ENCODE measurements around the gene SEC14L3.
A peak's percentile ranks its signal among the peaks of the same experiment; 100 is the strongest.
"Not testable (repeated sequence)": the region's sequence is repeated elsewhere in the genome, so short reads cannot be mapped to it uniquely, and the experiment has no call there.

Gene SEC14L3

DNA sequence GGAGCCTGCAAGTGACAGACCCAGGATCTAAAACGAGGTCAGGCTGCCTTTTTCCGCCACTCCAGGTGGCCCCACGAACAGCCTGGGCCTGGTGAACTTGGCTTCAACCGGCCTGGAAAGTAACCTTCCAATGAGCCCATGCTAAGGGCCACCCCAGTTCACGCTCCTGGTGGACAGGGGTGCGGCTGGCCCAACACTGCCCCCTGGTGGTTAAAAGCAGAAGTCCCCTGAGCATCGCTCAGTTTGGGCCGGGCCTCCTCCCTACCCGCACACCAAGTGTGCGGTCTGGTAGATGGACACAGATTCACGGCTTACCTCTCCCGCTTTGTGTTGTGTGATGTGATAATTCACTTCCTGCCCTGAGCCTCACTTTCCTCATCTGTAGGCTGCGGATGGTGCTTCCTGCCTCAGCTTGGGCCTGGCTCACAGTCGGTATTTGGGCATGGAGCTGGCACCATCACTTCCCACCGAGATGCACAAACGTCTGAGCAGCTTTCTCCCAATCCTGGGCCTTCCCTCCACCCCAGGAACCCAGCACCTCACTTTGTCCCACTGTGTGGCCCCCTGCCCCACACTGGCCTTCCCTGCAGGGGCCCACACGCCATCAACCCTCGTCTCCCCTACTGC is 13.7 kb upstream of the SEC14L3 start:
- peak; percentile 95 for DNase-seq (ENCODE audit: low spot score)

- no peak for DNase-seq (ENCODE audit: low spot score)
Measured at GRCh38 chr22:30483169-30483568, 11.4 kb upstream of the SEC14L3 start.

DNA sequence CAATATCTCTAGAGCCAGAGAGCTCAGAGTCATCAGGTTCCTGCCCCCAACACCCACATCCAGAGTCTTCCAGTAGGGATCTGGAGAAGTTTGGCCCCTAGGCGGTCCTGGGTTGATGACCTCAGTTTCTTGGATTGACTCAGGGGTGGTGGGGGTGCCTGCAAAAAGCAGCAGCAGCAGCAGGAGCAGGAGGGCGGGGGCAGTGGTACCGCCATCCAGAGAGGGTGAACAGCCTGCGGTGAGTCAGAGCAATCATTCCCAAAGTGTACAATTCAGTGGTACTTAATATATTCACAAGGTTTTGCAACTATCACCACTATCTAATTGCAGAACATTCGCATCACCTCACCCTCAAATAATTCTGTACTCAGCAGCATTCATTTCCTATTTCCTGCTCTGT is 9.9 kb upstream of the SEC14L3 start:
- no peak for DNase-seq (ENCODE audit: low spot score)

DNA sequence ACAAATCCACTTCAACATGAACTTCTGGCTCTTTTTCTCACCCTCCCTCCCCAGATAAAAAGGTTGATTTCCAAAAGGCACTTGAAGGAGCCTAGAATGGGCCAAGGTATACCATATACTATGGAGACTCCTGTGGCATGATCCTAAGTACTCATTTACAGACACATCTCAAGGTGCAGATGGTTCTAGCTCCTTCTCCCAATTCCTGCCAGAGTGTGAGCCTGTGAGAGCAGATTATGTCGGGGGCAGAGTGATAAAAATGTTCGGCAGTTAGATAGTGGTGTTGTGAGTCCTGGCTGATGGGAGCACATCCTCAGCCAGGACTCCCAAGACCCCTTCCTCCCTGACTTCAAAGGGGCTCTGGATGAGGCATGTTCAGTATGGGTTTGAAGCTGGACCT is 8.2 kb upstream of the SEC14L3 start:
- DNase-seq (ENCODE audit: low spot score), result no peak

DNA sequence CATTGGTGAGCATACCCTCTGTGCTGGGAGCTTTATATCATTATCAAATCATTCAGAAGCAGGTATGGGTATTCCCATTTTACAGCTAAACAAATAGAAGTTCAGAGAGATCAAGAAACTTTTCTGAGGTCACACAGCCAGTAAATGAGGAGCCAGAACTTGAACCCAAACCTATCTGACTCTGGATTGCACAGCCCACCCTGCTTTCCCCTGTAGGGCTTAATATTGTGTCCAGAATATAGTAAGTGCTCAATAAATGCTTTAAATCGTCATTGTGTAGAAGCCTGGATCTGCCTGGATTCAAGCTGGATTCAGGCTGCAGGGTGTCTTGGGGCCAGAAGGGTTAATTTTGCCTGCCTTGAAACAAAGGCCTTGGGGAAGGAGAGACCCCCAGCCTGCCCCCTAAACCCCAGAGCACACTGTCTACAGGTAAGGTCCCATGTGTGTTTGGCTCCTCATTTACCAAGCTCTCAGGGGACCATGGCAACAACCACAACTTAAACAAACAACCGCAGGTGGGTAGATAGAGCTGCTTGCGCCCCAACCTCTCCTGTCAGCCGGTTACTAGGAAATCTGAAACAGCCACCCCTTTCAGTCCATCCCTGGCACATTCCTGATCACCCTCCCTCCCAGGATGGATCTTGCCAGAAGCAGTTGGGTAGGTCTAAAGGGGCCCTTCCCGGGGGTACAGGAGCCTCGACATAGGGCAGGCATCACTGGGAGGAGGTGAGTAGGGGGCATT is 3.0 kb upstream of the SEC14L3 start:
- no peak for DNase-seq (ENCODE audit: low spot score)

DNA sequence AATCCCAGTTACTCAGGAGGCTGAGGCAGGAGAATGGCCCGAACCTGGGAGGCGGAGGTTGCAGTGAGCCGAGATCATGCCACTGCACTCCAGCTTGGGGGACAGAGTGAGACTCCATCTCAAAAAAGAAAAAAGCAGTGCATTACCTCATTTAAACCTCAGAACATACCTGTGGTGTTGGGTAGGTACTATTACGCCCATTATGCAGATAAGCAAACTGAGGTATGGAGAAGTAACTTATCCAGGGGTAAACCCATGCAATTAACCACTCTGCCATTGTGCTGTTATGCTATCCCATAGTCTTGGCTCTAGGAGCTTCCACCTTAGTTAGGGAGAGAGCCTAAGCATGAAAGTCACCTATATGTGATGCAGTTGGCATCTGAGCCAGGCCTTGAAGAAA is 2.3 kb upstream of the SEC14L3 start:
- no peak for DNase-seq (ENCODE audit: low spot score)

DNA sequence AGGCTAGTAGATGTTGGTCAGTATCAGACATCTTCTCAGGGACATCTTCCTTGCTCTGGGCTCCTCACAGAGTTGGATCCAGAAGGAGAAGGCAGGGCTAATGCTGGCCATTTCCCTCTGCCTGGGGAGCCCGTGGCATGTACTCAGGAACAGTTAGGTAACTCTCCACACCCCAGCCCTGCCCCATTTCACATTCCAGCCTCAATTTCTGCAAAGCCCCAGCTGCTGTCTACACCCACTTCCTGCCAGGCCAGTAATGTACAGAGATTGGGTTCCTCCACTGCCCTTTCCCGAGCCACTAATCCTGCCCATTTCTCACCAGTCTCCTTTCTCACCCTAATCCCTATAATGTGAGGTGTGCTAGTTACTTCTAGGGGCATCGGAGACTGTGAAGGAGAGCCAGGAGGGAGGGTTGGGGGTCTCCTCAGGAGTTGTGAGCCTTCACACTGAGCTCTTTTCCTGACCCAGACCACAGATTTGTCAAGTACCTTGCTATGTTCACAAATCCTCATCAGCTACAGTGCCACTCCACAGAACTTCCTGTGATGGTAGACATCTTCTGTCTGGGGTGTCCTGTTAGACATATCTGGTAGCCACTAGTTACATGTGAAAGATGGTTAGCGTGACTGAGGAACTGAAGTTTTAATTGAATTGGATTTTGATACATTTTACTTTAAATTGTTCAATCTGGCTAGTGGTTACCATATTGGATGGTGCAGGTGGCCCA is 1.3 kb upstream of the SEC14L3 start:
- no peak for DNase-seq (ENCODE audit: low spot score)

GRCh38 chr22:30470655-30471054 is 1.2 kb downstream of the SEC14L3 start:
- DNase-seq (ENCODE audit: low spot score), result no peak

DNA sequence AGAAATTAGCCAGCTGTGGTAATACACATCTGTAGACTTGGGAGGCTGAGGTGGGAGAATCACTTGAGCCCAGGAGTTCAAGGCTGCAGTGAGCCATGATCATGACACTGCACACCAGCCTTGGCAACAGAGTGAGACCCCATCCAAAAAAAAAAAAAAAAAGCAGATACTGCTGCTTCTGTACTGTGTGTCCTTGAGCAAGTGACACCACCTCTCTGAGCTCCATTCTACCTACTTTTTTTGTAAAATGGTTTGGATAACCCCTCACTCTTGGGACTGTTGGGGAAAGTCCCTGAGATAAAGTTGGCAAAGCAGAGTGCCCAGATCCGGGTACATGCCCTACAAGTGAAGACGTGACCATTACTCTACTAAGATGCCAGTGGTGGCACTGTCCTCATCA is 2.7 kb downstream of the SEC14L3 start:
- no peak for DNase-seq (ENCODE audit: low spot score)

DNA sequence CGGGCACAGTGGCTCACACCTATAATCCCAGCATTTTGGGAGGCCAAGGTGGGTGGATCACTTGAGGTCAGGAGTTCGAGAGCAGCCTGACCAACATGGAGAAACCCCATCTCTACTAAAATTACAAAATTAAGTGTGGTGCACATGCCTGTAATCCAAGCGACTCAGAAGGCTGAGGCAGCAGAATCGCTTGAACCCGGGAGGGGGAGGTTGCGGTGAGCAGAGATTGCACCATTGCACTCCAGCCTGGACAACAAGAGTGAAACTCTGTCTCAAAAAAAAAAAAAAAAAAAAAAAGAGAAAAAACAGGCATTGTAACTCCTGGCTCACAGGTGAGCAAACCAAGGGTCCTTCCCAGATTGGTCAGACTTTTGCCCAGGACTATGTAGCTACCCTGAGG is 11.3 kb downstream of the SEC14L3 start:
- DNase-seq (ENCODE audit: low spot score), result not testable (repeated sequence)

DNA sequence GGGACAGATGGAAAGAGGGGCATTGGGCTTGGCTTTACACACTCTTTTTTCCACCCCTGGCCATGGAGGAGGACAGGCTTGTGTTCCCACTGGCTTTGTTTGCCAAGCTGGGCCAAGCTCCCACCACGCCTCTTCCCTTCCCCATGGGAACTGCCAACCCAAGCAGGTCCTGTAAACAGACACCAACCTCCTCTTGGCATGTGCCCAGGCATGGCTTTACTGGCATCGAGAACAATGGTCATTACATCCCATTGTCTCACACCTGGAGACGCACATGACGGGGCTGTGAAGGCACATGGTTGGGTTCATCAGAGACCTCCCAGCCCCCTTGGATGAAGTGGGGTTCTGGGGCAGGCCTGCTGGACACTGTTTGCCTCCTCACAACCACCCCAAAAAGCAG is 11.7 kb downstream of the SEC14L3 start:
- no peak for DNase-seq (ENCODE audit: low spot score)

GRCh38 chr22:30459181-30460052 is 12.4 kb downstream of the SEC14L3 start:
- no peak for DNase-seq (ENCODE audit: low spot score)

GRCh38 chr22:30457981-30458380 is 13.8 kb downstream of the SEC14L3 start:
- DNase-seq (ENCODE audit: low spot score), result no peak

DNA sequence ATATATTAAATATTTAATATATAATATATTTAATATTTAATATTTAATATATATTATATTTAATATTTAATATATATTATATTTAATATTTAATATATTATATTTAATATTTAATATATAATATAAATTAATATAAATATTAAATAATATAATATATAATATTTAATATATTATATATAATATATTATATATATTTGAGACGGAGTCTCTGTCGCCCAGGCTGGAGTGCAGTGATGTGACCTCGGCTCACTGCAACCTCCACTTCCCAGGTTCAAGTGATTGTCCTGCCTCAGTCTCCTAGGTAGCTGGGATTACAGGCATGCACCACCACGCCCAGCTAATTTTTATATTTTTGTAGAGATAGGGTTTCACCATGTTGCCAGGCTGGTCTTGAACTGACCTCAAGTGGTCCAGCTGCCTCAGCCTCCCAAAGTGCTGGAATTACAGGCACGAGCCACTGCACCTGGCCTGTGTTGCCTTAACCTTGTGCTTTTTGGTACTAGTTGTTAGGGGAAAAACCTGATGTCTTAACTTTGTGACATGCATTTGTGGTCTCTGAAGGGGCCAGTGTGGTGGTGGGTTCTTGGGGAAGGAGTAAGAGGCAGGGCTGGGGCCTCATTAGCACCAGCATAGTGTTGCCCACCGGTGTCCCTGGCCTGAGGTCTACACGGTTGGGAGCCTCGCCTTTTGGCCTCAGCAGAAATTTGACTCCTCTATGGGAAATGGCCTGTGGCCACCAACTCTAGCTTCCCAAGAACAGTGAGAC is 16.6 kb downstream of the SEC14L3 start:
- DNase-seq (ENCODE audit: low spot score), result no peak

DNA sequence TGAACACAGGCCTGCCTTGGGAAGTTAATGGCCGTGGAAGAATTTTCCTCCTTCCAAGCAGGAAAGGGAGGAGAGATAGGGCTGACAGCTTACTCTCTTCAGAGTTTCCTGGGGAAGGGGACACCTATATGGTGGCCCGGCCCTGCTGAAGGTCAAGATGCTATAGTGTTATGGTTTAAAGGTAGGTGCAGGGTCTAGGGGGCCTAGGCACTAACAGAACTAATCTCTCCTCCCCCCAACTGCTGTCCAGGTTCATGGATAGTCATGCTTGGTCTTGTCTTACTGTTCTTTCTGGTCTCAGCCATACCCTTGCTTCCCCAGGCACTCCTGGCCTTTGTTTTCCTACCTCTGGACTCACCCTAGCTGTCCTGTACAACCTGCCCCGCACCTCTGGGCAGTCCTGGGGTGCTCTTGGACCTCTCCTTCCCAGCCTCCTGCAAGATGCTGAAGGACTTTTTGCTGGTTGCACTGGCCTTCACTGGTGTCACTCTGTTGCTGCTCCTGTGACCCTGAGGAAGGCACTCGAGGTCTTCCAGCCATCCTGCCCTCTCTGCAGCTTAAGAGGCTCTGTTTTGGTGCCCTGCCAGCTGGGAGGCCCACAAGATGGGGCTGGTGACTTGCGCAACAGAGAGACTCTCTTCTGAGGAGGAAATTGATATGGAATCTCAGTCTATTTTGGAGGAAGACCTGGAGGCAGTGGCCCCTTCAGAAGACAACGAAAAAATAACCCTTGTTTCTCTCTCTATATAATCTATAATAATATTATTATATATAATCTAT is 17.9 kb downstream of the SEC14L3 start:
- no peak for DNase-seq (ENCODE audit: low spot score)

- no peak for DNase-seq (ENCODE audit: low spot score)
Measured at GRCh38 chr22:30452861-30453260, 19.0 kb downstream of the SEC14L3 start.

DNA sequence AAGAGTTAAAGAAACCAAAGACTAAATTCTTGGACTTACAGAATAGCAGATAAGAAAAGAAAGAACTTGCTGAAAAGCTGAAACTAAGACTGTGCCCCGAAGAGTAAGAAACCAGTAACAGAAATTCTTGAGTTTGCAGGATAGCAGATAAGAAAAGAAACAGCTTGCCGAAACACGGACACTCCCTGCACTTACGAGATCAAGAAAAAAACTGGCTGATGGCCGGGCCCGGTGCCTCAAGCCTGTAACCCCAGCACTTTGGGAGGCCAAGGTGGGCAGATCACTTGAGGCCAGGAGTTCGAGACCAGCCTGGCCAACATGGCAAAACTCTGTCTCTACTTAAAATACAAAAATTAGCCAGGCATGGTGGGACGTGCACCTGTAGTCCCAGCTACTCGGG is 20.3 kb downstream of the SEC14L3 start:
- DNase-seq (ENCODE audit: low spot score), result not testable (repeated sequence)

DNA sequence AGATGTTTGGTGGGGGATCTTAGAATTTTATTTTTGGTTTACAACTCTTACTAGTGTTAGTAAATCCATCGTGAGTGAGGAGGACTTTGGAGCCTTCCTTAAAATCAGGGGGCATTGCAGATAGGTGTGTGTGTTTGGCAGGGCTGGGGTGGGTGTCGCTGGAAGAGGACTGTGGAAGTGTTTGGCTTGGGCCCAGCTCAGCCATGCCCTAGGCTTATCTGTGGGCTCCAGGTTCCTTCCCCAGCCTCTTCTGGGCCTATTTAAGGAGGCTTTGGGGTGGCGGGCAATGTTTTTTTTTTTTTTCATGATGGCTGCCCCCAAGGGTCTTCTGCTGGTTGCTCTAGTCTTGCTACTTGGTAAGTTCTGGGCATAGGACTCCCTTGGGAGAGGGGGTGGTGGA is 24.2 kb downstream of the SEC14L3 start:
- DNase-seq (ENCODE audit: low spot score), result no peak

DNA sequence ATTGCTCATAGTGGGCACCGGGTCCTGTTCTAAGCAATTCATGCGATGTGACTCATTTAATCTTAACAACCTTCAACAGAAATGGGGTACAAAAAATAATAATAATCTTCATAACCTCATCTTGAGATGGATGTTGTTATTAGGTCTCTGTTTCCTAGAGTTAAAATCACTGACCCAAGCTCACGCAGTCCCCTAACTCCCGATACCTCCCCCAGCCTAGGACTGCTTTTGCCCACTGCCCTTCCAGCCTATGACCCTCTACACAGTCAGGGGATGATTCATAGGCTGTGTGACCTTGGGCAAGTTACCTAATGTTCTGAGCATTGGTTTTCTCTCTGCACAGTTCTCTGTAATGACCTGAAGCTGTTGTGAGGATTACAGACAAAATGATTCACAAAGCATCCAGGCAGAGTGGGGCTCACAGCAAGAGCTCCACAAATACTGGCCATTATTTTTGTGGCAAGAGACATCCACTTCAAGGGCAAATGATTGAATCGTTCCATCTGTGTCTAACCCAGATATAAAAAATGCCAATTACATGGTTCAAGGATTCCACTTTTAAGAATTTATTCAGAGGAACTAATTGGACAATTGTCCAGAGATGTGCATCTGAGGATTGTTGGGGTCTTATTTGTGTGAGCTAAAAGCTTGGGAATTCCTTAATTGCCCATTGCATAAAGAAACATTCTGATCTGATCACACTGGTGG is 26.2 kb downstream of the SEC14L3 start:
- DNase-seq (ENCODE audit: low spot score), result no peak
